ENCODE measurements around the gene CHMP2A. TPM values are rescaled to one million over a fixed set of nuclear protein-coding genes. Genes with fewer than 3 reads are reported as not detected.

CHMP2A gene
- total and polyA plus RNA-seq, 2 of the 4 experiments (the other 2 are of a cell fraction): 105 to 183 TPM

DNA sequence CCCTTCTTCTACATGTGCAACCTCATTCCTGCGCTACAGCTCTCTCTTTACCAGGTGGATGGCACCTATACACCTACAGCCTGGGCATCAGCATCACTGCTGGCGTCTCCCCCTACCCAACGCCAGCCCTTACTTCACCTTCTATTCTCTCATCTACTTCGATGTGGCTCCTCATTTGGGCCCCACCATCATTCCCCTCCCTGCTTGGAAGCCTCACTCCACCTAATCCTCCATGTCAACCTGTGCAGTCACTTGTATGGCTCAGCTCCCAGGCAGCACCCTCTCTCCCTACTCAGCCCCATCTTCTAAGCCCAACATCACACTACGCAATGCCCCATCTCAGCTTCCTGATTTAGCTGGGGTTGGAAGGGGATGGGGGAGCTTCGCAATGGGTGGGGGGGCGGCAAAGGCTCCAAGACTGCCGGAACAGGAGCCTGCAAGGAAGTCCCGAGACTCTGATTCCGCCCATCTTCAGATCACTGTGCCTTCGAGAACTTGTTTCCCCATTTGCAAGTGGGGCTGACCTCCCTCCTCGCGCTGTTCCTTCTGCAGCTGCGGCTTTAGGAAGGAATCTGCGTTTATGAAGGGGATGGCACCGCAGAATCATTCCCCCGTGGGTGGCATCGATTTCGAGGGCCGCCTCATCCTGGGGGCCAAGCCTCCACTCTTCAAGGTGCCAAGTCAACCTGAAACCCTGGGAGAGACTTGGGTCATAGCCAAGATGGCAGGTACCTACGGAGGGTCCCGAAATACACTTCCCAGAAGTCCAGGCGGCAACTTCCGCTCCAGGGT lies 17.3 kb upstream of the CHMP2A start:
- dilution Hi-C loops (cut with HindIII; ENCODE audit: low sequenced_read_pairs, unreplicated experiment) (no loop called here), in situ Hi-C loops (cut with MboI; ENCODE audit: low sequenced_read_pairs) (no loop called here), intact Hi-C loops (cut with micrococcal nuclease) (loop anchor here (1.0 to 2.0 kb wide), 2 partner anchors 13 to 53 kb away; partner anchors contain the start of gene ZBTB45)
- peak overlapping the region; percentile 99 for H2AFZ ChIP-seq (replicated peaks; ENCODE audit: low read length, poor library complexity)
- H2BK15ac ChIP-seq (ENCODE audit: low read depth, low read length): no peak overlapping the region
- ChIA-PET POLR2A (ENCODE audit: unreplicated experiment) (no interaction called here), CTCF (no interaction called here)
- H3K4me2 ChIP-seq (ENCODE audit: low read depth, low read length): peak overlapping the region; percentile 87
- peaks cover 9 to 38% of the 10 kb centered on the region in 2 experiments; a peak in 3 of 4 replicates for H3K79me1 ChIP-seq (ENCODE audit: low read depth in 1 of 2, low read length in 2 of 2)
- peak overlapping the region; percentile 54 for H3K4me3 ChIP-seq (ENCODE audit: insufficient read depth, low read depth, low read length)
- H2BK20ac ChIP-seq (ENCODE audit: low read depth, low read length): no peak overlapping the region
- H3K18ac ChIP-seq (ENCODE audit: low read depth, low read length): no peak overlapping the region
- H3K27me3 ChIP-seq (ENCODE audit: control insufficient read depth, insufficient read depth, low read length): no peaks in the 10 kb centered on the region
- peak overlapping the region; percentile 98 for H2AK9ac ChIP-seq (replicated peaks; ENCODE audit: low read depth, low read length, poor library complexity)
- peak overlapping the region; percentile 77 for H3K14ac ChIP-seq (replicated peaks; ENCODE audit: low read depth, low read length)
- H4K8ac ChIP-seq (ENCODE audit: low read depth in 2 of 2, low read length in 2 of 2): peak overlapping the region; percentile 36 to 99
- ATAC-seq (ENCODE audit: low read depth) (no peak), DNase-seq (no peak)
- H4K91ac ChIP-seq (ENCODE audit: insufficient read depth, low read depth, low read length): peak overlapping the region; percentile 61
- H3K9ac ChIP-seq (ENCODE audit: low read depth, low read length): peak overlapping the region; percentile 11
- 0 out of 2 replicates have a peak overlapping the region, but pooled peaks have one; percentile 9 for H3K23ac ChIP-seq (ENCODE audit: low read depth, low read length)
- peaks cover 2% of the 10 kb centered on the region; the same call in 1 of the 2 replicates for H3K4me1 ChIP-seq (ENCODE audit: control insufficient read depth, insufficient read depth, low read length)
- H3K36me3 ChIP-seq (ENCODE audit: control insufficient read depth, insufficient read depth, low read length): peaks cover 13% of the 10 kb centered on the region; the same call in 1 of the 2 replicates
- H2BK120ac ChIP-seq (ENCODE audit: low read depth, low read length): no peak overlapping the region
- H2AK5ac ChIP-seq (ENCODE audit: low read depth, low read length): peak overlapping the region; percentile 71
- peak overlapping the region; percentile 2; the same call in 1 of the 2 replicates for H3K27ac ChIP-seq (ENCODE audit: insufficient read depth, low read length)
- peaks cover 9% of the 10 kb centered on the region for H3K9me1 ChIP-seq (ENCODE audit: insufficient read depth, low read length)
- H3K9me3 ChIP-seq (ENCODE audit: control insufficient read depth, insufficient read depth, low read length): no peaks in the 10 kb centered on the region
- no TSS peak for BruUV-seq (replicated peaks)
- no peak overlapping the region for H3K56ac ChIP-seq (ENCODE audit: extremely low read depth, insufficient read depth, low read length)
- peak overlapping the region; percentile 27 for H4K5ac ChIP-seq (ENCODE audit: low read depth, low read length)
- 0 out of 2 replicates have a peak, but pooled peaks cover 4% of the 10 kb centered on the region for H4K20me1 ChIP-seq (ENCODE audit: insufficient read depth, low read length)
- H3K4ac ChIP-seq (ENCODE audit: low read depth, low read length): peak overlapping the region; percentile 50
- peak overlapping the region; percentile 8 for H2BK5ac ChIP-seq (ENCODE audit: low read depth, low read length, poor library complexity, severe bottlenecking)
- WGBS, 2 experiments (ENCODE audit: extremely low coverage in 2 of 2, insufficient read length in 1 of 2): 32% methylated on average over 12 of the region's 24 CpGs; no CpG with 5 or more reads in 1 of the 2 experiments
- TF ChIP-seq BHLHE40 (IDR thresholded peaks at IDR 0.05; ENCODE audit: low read depth, low read length): no peak
- TF ChIP-seq RAD21 (IDR thresholded peaks at IDR 0.05; ENCODE audit: low read length): no peak
- TF ChIP-seq RCOR1 (IDR thresholded peaks at IDR 0.05; ENCODE audit: insufficient replicate concordance, low read length): no peak
- no peak for TF ChIP-seq CEBPB (IDR thresholded peaks at IDR 0.05; ENCODE audit: low read depth, low read length)
- no peak for TF ChIP-seq MAZ (IDR thresholded peaks at IDR 0.05; ENCODE audit: borderline replicate concordance, low read depth, low read length)
- TF ChIP-seq, protein P1, sequence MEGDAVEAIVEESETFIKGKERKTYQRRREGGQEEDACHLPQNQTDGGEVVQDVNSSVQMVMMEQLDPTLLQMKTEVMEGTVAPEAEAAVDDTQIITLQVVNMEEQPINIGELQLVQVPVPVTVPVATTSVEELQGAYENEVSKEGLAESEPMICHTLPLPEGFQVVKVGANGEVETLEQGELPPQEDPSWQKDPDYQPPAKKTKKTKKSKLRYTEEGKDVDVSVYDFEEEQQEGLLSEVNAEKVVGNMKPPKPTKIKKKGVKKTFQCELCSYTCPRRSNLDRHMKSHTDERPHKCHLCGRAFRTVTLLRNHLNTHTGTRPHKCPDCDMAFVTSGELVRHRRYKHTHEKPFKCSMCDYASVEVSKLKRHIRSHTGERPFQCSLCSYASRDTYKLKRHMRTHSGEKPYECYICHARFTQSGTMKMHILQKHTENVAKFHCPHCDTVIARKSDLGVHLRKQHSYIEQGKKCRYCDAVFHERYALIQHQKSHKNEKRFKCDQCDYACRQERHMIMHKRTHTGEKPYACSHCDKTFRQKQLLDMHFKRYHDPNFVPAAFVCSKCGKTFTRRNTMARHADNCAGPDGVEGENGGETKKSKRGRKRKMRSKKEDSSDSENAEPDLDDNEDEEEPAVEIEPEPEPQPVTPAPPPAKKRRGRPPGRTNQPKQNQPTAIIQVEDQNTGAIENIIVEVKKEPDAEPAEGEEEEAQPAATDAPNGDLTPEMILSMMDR (conservative IDR thresholded peaks at IDR 0.05; ENCODE audit: low read depth, low read length): no peak
- TF ChIP-seq POLR2A (IDR thresholded peaks at IDR 0.05; ENCODE audit: low read depth, low read length): no peak
- no peak for TF ChIP-seq FOS (IDR thresholded peaks at IDR 0.05; ENCODE audit: low read depth, low read length)
- TF ChIP-seq, protein P2, sequence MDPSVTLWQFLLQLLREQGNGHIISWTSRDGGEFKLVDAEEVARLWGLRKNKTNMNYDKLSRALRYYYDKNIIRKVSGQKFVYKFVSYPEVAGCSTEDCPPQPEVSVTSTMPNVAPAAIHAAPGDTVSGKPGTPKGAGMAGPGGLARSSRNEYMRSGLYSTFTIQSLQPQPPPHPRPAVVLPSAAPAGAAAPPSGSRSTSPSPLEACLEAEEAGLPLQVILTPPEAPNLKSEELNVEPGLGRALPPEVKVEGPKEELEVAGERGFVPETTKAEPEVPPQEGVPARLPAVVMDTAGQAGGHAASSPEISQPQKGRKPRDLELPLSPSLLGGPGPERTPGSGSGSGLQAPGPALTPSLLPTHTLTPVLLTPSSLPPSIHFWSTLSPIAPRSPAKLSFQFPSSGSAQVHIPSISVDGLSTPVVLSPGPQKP (IDR thresholded peaks at IDR 0.05; ENCODE audit: borderline replicate concordance, low read depth, low read length): no peak
- no peak for TF ChIP-seq NFE2L2 (IDR thresholded peaks at IDR 0.05; ENCODE audit: low read depth, low read length)
- no peak for TF ChIP-seq RFX5 (IDR thresholded peaks at IDR 0.05; ENCODE audit: low read depth, low read length)
- TF ChIP-seq, protein P3, sequence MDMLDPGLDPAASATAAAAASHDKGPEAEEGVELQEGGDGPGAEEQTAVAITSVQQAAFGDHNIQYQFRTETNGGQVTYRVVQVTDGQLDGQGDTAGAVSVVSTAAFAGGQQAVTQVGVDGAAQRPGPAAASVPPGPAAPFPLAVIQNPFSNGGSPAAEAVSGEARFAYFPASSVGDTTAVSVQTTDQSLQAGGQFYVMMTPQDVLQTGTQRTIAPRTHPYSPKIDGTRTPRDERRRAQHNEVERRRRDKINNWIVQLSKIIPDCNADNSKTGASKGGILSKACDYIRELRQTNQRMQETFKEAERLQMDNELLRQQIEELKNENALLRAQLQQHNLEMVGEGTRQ (IDR thresholded peaks at IDR 0.05; ENCODE audit: low read depth, low read length): no peak
- TF ChIP-seq MXI1 (IDR thresholded peaks at IDR 0.05; ENCODE audit: borderline replicate concordance, low read depth, low read length): no peak
- TF ChIP-seq MAFK (IDR thresholded peaks at IDR 0.05; ENCODE audit: low read depth, low read length): no peak
